ENCODE data around the gene SHROOM2. TPM values are rescaled to one million over a fixed set of nuclear protein-coding genes. Genes with fewer than 3 reads are reported as not detected.
A peak's percentile ranks its signal among the peaks of the same experiment; 100 is the strongest.

SHROOM2 gene
- total and polyA plus RNA-seq, 8 donors, result 1.3 to 11.3 (median 3.9) TPM

DNA sequence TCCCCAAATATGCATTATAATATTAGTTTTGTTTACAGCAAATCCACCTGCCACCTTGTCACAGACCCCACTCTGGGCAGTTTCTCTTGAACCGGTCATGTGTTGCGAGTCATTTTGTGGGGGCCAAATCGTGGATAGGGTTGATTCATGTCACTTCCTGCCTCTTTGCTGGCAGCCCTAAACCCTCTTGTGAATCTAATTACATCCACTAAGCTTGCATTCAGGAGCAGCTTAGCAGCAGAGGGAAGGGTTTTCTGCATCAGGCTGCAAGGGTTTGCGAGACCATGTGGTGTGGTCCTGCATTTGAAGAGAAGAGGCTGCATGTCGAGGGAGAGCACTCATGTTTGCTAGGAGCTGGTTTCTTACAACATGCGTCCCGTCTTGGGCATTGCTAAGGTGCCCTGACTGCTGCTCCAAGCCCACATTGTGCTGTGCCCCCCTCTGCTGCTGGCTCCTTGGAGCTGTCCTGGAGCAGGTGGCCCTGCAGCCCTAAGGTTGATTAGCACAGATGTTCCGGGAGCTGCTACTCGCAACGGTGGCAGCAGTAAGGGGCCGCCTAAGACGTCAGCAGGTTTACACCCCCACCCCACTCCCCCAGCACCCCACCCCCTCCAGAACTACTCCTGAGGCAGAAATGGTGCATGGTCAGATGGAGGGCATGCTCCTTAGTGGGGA, 92.1 kb downstream of the SHROOM2 start:
- Histone ChIP-seq H3K36me3 (no peaks in the 10 kb centered on the region), H3K27me3 (peaks cover 0 to 5% (median 0%) of the 10 kb centered on the region in 3 donors), H3K27ac (no peak overlapping the region), H3K4me3 (no peak overlapping the region), H3K4me1 (peaks cover 0 to 6% (median 0%) of the 10 kb centered on the region in 4 donors), H3K9me3 (no peaks in the 10 kb centered on the region)
- DNase-seq, result no peak
- 63 to 80% (median 76%) methylated on average over 6 to 12 of the region's 12 CpGs for WGBS, 5 donors
- TF ChIP-seq EP300 (IDR thresholded peaks at IDR 0.05) (no peak), POLR2A (IDR thresholded peaks at IDR 0.05) (no peak), POLR2AphosphoS5 (IDR thresholded peaks at IDR 0.05) (no peak)
- TF ChIP-seq, protein P1, sequence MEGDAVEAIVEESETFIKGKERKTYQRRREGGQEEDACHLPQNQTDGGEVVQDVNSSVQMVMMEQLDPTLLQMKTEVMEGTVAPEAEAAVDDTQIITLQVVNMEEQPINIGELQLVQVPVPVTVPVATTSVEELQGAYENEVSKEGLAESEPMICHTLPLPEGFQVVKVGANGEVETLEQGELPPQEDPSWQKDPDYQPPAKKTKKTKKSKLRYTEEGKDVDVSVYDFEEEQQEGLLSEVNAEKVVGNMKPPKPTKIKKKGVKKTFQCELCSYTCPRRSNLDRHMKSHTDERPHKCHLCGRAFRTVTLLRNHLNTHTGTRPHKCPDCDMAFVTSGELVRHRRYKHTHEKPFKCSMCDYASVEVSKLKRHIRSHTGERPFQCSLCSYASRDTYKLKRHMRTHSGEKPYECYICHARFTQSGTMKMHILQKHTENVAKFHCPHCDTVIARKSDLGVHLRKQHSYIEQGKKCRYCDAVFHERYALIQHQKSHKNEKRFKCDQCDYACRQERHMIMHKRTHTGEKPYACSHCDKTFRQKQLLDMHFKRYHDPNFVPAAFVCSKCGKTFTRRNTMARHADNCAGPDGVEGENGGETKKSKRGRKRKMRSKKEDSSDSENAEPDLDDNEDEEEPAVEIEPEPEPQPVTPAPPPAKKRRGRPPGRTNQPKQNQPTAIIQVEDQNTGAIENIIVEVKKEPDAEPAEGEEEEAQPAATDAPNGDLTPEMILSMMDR (IDR thresholded peaks at IDR 0.05), result no peak
- intact Hi-C loops (cut with DNase I; ENCODE audit: low total_unique reads), result no loop called here

DNA sequence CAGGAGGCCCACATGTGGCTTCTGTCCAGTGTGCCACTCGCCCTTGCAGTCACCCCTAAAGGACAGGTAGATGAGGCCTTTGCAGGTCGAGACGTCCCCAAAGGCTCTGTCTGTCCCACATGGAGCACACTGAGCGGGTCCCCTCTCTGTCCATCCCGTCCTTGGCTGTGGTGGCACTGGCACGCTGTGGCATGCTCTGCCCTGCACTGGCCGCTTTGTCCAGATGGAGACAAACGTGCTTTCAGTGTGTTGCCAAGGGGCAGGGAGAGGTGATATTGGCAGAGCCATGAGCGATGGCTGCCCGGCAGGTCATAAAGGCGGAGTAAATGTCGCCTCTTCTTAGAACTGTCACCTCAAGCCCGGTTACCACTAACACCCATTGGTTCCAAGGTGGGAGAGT, 94.0 kb downstream of the SHROOM2 start:
- no peak for TF ChIP-seq EP300 (IDR thresholded peaks at IDR 0.05)
- TF ChIP-seq POLR2A (IDR thresholded peaks at IDR 0.05), result no peak
- no peak for TF ChIP-seq POLR2AphosphoS5 (IDR thresholded peaks at IDR 0.05)
- TF ChIP-seq, protein P1 (IDR thresholded peaks at IDR 0.05), result no peak
- intact Hi-C loops (cut with DNase I; ENCODE audit: low total_unique reads), result no loop called here
- Histone ChIP-seq H3K4me1 (peaks cover 0 to 11% (median 0%) of the 10 kb centered on the region in 4 donors), H3K36me3 (no peaks in the 10 kb centered on the region), H3K27me3 (peaks cover 0 to 9% (median 0%) of the 10 kb centered on the region in 3 donors), H3K27ac (no peak overlapping the region), H3K4me3 (no peak overlapping the region), H3K9me3 (no peaks in the 10 kb centered on the region)
- no peak for DNase-seq
- 83 to 100% (median 89%) methylated on average over 4 to 13 of the region's 13 CpGs for WGBS, 5 donors

DNA sequence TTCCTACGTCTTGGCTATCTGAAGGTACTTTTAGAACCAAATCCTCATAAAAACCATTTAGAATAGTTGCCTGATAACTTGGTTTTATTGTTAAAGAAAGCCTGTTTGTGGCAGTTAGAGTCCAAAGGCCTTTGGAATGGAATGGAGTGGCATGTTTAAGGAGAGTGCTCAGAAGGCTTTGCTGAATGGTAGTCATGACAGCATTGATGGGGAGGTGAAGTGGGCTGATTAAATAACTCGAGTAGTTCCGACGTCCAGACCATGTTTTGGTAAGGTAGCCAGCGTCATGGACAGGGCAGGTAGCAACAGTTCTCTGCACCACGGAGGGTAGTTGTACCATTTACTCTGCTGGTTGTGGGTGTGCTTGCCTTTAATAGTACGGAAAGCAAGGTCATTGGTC, 94.6 kb downstream of the SHROOM2 start:
- intact Hi-C loops (cut with DNase I; ENCODE audit: low total_unique reads), result no loop called here
- H3K4me3 ChIP-seq, result no peak overlapping the region
- peaks cover 0 to 13% (median 0%) of the 10 kb centered on the region in 4 donors for H3K4me1 ChIP-seq
- peaks cover 0 to 11% (median 0%) of the 10 kb centered on the region in 3 donors for H3K27me3 ChIP-seq
- H3K27ac ChIP-seq, result no peak overlapping the region
- DNase-seq, result no peak
- TF ChIP-seq, protein P1 (IDR thresholded peaks at IDR 0.05), result no peak
- no peak for TF ChIP-seq POLR2A (IDR thresholded peaks at IDR 0.05)
- TF ChIP-seq POLR2AphosphoS5 (IDR thresholded peaks at IDR 0.05), result no peak
- no peak for TF ChIP-seq EP300 (IDR thresholded peaks at IDR 0.05)
- 78 to 86% (median 82%) methylated on average over 7 of the region's 7 CpGs for WGBS, 5 donors
- H3K9me3 ChIP-seq, result no peaks in the 10 kb centered on the region
- no peaks in the 10 kb centered on the region for H3K36me3 ChIP-seq

DNA sequence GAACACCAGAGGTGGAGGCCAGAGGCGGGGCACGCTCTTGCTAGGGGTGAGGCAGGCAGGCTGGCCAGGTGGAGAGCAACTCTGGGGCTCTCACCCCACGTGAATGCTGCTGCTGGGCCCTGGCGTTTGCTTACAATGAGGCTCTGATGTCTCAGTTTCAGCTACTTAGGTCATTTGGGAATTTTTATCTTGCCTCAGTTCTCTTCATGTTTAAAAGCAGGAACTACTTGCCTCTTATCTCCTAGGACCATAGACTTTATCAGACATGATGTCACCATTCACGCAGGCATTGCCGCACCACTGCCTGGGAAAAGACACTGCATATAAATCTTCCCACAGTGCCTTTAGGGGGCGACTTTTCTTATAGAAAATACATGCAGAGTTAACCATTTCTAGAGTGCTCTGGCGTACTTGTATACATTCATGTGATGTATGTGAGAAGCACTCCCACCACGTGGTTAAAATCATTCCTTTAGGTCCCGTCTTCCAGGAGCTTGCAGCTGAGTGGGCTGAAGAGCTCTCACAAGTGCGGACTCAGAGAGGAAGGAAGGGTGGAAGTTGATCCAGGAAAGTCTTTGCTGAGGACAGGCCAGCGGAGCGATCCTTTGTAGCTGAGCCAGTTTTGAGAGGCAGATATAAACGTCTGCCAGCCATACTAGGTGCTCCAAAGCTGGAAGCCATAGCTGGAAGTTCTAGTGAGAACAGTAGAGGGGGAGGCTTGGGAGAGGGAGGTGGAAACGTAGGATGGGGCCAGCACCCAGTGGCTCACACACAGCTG, 96.6 kb downstream of the SHROOM2 start:
- no peaks in the 10 kb centered on the region for H3K9me3 ChIP-seq
- H3K4me3 ChIP-seq, result no peak overlapping the region
- peaks cover 0 to 11% (median 0%) of the 10 kb centered on the region in 3 donors for H3K27me3 ChIP-seq
- no peak overlapping the region for H3K27ac ChIP-seq
- 39 to 47% (median 41%) methylated on average over 14 to 15 of the region's 15 CpGs for WGBS, 5 donors
- H3K4me1 ChIP-seq, result peaks cover 0 to 13% (median 0%) of the 10 kb centered on the region in 4 donors
- TF ChIP-seq EP300 (IDR thresholded peaks at IDR 0.05) (no peak), POLR2A (IDR thresholded peaks at IDR 0.05) (no peak), POLR2AphosphoS5 (IDR thresholded peaks at IDR 0.05) (no peak)
- TF ChIP-seq, protein P1 (IDR thresholded peaks at IDR 0.05), result no peak
- peak in 1 of 2 donors; percentile 37 for DNase-seq
- intact Hi-C loops (cut with DNase I; ENCODE audit: low total_unique reads), result no loop called here
- H3K36me3 ChIP-seq, result no peaks in the 10 kb centered on the region
